Measurements from ENCODE around the gene DDX20.

Gene DDX20, protein sequence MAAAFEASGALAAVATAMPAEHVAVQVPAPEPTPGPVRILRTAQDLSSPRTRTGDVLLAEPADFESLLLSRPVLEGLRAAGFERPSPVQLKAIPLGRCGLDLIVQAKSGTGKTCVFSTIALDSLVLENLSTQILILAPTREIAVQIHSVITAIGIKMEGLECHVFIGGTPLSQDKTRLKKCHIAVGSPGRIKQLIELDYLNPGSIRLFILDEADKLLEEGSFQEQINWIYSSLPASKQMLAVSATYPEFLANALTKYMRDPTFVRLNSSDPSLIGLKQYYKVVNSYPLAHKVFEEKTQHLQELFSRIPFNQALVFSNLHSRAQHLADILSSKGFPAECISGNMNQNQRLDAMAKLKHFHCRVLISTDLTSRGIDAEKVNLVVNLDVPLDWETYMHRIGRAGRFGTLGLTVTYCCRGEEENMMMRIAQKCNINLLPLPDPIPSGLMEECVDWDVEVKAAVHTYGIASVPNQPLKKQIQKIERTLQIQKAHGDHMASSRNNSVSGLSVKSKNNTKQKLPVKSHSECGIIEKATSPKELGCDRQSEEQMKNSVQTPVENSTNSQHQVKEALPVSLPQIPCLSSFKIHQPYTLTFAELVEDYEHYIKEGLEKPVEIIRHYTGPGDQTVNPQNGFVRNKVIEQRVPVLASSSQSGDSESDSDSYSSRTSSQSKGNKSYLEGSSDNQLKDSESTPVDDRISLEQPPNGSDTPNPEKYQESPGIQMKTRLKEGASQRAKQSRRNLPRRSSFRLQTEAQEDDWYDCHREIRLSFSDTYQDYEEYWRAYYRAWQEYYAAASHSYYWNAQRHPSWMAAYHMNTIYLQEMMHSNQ

DNA sequence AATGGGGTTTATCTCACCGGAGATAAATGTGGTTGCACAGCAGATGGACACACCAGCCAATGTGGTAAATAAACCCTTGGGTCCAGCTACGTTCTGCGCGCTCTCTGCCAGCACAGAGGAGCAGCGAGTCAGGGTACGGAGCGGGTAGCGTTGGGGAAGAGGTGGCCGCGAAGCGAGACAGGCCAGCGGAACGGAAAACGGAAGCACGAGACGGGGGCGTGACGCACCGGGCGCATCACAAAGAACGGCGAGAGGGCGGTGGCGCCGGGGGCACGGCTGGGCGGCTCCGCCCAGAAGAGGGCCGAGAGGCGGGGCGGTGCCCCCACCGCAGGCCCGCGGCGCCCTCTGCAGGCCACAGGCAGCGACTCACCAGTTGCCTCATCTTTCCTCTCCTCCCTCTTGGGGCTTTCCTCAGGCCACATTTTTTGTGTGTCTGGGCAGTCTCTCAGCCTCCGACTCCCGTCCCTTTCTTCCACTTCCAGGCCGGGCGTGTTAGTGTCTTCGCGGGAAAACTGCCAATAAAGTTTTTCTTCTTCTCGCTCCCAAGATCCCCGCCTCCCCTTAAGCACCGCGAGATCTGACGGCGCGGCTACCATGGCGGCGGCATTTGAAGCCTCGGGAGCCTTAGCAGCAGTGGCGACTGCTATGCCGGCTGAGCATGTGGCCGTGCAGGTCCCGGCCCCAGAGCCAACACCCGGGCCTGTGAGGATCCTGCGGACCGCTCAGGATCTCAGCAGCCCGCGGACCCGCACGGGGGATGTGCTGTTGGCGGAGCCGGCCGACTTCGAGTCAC, at the start of gene DDX20:
TSS of gene DDX20 (plus strand) at position 571 of the 793 bp plus-strand sequence. CDS start at position 595, 24 bp downstream.
- DNase-seq: peak; percentile 96 to 97

DNA sequence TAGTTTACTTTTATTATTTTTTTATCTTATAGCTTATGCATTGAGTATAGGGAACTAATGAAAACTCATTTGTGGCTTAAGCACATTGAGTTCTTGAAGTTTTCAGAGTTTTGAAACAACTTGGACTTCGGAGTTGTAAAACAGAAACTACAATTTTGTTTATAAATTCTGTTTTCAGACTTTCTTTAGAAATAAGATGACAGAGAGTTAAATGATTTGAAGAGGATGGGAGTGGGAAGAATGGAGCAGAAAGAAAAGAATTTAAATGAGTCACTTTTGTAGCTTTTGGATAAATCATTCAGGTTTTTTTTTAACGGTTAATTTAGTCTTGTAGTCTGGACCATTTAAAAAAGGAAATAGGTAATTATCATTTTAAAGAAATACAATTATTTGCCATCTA, 48.8 kb upstream of the DDX20 start:
- DNase-seq: no peak

DNA sequence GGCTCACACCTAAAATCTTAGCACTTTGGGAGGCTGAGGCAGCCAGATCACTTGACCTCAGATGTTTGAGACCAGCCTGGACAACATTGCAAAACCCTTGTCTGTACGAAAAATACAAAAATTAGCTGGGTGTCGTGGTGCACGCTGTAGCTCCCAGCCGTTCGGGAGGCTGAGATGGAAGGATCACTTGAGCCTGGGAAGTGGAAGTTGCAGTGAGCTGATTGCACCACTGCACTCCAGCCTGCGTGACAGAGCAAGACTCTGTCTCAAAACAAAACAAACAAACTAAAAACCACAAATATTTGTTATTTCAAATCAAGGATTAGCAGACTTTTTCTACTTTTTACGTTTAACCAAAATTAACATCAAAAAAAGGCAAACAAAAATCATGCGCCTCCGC, 47.8 kb upstream of the DDX20 start:
- DNase-seq: no peak

DNA sequence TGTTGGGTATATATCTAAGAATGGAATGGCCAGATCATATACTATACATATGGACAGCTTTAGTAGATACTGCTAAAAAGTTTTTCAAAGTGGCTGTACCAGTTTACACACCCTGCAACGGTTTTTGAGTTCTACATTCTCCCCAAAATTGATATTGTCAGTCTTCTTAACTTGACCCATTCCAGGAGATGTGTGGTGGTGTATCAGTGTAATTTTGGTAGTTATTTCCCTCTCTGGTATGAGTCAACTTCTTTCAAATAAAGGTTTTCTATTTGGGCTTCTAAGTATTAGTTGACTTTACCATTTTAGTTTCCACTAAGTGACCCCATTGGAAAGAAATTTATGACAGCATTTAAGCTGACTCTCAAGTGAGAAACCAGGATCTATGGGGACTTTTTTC, 45.7 kb upstream of the DDX20 start:
- no peak for DNase-seq

DNA sequence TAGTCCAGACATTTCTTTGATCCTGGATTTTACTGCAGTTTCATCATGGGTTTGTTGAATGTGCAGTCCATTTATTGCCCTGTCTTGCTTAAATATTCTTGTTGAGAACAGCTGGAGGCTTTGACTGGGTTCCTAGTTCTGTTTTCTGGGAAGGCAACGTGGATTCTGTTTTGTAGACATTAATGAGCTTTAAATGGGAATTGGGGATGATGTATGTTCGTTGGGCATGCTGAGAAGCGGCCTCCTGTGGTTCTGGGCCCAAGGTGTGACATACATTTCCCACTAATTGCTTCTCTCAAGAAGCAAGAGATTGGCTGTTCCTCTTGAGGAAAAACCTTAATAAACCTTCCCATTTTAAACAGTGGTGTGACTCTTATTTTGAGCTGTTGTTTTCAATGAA, 39.4 kb upstream of the DDX20 start:
- DNase-seq: no peak

DNA sequence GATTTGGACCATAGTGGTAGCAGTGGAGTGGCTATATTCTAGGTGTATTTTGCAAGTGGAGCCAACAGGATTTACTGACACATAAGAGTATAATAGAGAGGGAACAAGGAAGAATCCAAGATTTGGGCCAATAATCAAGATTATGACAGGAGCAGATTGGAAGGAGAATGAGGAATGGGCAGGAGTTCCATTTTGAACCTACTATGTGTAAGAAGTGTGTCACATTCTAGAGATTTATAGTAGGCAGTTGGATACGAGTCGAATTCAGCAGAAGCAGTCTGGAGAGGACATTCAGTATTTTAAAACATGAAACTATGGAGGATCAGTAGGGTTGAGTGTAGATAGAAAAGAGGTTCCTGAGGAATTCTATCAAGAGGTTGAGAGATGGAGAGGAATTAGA, 38.3 kb upstream of the DDX20 start:
- no peak for DNase-seq

DNA sequence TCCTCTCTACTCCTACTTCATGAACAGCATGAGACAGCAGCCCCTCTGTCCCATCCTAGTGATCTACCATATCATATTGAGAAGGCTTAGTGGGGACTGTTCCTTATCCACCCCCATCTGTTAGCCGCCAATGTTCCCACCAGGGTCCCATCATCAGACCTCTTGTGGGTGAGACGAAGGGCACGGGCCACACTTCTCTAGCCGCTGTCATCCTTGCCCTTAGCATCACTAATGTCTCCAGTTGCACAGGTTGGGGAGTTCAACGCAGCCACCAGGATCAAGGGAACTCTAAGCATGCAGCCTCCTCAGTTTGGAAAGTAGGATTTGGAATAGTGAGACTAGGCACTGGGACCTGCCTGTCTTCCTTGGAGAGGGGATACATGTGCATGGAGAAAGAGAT, 36.6 kb upstream of the DDX20 start:
- no peak for DNase-seq

DNA sequence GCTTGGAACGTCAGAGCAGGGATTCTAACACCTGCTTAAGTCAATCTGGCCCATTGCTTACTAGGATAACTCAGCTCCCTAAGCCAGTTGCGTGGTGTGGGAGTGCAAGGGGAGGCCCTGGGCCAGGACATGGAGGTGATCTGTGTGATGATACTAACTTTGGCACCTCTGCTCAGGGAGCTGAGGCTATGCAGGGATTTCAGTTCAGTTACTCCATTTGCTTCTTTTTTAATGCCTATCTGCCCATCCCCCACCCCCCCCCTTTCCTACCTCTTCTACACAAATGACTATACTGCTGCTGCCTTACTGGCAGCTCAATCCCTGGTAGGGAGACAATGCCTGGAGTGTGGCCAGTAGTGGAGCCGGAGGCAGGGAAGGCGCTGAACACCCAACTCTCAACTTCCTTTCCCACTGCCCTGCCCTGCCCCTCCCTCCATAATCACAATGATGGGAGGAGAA, 36.0 kb upstream of the DDX20 start:
- no peak for DNase-seq

DNA sequence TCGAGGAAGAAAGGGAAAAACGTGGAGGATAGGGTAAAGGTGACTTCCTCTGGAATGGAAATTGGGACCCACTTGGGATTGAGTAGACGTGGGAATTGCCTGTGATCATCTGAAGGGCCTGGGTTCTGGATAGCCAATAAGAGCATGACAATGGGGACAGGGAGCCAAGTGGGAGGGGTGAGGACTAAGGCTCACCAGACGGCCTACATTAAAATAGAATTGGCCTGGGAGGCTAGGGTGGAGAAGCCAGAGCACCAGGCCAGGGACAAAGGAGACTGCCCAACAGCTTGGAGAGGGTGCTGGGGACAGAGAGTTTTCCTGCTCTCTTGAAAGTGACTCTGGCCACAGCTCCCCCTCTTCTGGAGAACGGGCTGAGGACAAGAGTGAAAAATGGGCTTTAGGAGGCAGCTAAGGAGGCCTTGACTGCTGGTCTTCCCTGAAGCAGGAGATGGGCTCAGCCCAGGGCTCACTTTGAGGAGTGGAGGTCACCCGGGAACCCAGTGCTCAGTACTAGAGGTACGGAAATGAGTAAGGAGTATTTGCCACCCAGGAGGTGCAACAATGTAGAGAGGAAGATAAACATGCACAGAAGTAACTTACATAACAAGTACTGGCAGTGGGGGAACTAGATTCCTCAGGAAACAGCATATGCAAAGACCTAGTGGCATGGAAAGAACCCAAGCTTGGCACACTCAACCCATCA, 35.3 kb upstream of the DDX20 start:
- DNase-seq: no peak

DNA sequence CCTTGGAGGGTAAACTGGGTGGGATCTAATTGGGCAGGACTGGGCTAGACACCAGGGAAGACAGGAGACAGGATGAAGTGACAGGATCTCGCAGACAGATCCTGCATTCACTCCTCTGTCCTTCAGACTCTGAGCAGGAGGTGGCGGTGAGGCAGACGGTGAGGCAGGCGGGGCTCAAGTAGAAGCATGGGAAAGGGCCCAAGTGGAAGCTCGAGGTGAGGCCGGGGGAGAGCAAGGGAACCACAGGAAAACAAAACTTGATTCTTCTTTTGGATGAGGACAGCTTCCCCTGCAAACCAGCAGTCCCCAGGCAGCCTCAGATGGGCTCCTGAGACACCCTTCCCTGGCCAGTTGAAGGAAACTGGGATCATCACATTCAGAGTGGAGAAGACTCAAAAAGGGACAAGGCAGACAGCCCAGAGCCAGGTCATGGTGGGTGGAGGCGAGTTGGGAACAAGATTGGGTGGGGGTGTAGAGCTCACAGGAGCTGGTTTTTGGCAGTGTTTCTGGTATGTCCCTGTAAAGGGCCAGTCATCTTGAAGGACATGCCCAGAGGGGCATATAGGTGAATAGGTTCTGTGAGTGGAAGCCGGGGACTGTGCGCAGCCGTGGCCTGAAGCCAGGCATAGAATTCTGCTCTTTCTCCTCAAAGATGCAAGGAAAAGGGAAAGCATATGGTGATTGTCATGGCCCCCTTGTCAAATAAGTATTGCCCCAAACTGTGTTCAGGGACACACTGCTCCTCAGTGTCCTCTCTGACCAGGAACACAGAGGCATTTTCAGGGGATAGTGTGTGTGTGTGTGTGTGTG, 34.5 kb upstream of the DDX20 start:
- no peak for DNase-seq

DNA sequence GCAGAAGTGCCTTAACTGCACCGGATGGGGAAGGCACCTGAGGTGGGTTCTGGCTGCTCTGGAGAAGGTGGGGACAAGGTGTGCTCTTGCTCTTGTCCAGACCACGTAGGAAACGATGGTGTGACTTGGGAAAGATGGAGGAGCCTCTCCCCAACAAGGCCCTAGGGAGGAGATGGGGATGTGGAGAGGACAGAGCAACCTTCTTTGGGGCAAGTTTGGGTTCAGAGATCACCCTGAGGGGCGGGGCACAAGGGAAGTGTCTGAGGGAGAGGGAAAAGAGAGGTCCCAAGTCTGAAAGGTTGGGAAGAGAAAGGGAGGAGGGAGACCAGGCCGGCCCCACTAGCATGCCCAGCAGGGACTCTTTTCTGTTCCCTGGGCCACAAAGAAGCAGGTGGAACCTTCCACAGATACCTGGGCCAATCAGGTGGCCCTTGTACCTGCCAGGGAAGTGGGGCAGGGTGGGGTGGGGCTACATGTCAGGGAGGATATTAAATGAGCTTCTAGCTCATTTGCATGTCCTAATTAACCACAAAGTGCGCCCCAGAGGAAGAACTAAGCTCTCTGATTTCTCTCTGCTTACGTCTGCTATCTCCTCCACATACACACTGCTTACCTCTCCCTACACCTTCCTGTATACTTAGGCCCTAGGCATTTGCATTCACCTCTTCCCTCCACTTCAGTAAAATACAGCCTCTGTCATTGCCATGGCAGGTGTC, 32.5 kb upstream of the DDX20 start:
- DNase-seq: no peak

DNA sequence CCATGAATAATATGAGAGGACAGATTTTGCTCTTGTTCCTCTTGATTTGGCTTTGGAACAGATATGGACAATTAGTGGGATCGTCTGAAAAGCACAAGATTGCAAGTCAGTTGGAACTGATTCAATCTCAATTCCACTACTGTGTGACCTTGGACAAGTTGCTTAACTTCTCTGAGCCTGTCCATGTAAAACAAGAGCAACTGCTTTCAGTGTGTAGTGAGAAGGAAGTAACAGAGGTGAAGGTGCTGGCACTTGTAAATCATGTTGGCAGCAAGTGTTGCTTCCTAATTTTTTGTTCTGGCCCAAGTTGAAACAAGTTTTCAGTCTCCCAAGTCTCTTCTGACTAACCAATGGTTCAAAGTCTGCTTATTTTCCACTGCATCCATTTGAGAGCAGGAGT, 31.8 kb upstream of the DDX20 start:
- DNase-seq: no peak

DNA sequence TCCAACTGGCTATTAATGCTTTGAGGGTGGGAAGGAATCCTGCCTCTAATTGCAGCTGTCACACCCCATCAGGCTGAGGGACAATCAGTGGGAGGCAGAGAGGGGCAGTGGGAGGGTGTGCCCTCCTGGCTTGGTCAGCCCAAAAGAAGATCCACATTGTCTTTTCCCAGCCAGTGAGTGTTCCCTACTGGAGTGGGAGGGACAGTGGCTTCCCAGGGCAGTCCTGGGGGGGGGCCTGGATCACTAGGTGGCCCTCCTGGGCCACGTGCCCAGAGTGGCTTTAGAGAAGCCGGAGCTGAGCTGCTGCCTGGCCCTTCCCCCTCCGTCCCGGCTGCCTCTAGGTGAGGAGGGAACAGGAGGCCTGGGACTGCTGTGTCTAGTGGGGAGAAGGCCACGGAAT, 30.5 kb upstream of the DDX20 start:
- no peak for DNase-seq

DNA sequence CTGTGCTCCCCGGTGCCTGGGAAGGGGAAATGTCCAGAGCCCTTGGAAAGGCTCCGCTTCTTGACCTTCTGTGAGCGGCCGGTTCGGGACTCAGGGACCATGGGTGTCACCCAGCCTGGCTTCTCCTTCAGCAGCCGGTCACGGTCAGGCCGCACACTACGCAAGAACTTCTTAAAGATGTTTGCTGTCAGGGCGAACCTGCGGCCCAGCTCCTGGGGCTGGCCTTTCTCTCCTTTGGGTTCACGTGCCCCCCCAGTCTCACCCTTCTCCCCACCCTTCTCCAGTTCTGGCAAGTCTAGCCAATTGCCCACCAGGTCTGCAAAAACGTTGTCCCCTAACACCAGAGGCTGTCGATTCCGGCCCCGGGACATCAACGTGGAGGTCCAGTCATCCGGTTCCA, 28.6 kb upstream of the DDX20 start:
- DNase-seq: no peak

DNA sequence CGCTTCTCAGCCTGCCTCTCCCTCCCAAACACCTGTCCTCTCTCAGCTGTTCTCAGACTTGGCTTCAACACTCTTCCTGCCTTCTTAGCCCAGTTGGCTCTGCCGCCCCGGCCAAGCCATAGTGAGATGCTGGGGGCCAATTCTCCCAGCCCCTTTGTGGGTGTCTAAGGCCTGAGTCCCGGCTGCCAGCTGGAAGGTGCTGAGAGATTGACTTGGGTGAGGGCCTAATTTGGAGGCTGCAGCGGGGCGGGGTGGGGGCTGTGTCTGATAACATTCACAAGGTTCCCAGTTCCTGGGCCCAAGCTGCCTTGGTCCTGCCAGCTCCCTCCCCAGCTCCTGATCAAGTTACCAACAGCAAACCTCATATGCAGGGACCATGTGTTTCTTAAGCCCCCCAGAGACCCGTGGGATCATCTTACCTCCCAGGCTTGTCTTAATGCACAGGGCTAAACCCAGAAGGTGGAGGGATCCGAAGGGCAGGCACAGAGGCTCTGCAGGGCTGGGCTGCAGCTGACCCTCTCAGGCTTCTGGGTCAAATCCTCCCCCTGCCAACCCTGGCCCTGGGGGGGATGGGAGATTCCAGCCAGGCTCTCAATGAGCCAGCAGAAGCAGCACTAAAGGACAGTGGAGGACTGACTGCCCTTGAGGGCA, 26.3 kb upstream of the DDX20 start:
- DNase-seq: no peak

DNA sequence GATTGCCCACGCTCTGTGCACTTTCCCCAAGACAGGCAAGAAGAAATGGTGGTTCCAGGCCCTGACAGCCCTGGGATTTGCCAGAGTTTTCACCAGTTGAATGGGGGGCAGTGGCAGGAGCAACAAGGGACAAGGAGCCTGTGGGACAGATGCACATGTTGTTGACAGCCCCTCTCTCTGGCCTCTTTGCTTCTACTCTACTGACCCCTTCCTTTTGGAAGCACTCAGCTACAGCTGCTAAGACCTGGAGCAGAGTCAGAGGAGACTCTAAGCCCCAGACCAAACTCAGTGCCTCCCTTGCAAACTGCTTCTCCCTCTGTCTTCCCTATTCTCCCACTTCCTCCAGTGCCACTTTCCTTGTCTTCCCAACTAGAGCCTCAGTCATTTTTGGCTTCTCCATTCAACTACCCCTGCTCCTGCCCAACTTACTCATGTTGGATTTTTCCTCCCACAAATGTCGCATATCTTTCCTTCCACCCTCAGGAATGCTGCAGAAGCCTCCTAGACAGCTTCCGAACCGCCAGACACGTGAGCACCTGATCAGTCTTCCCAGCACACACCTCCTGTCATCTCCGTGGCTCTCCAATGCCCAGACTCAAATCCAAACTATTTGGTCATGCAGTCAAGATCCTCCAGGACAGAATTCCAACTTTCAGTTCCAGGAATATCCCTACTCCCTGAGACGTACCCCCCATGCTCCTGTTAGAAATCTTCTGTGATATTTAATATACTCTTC, 25.6 kb upstream of the DDX20 start:
- no peak for DNase-seq

DNA sequence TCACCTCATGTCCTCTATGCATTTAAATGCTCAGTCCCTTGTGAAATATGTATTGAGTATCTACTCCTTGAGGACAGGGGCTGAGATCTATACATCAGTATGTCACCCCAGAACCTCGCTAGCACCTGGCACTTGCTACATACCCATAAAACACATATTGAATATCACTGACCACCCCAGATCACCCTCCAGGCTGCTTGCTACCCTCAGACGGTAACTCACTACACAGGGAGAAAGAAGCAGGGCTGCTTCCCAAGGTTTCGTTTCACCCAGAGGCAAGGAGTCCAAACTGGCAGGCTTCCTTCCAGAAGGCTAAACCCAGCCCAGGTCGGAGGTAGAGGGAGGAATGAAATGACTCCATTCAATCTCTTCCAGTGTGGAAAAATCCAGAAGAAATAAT, 25.0 kb upstream of the DDX20 start:
- no peak for DNase-seq

DNA sequence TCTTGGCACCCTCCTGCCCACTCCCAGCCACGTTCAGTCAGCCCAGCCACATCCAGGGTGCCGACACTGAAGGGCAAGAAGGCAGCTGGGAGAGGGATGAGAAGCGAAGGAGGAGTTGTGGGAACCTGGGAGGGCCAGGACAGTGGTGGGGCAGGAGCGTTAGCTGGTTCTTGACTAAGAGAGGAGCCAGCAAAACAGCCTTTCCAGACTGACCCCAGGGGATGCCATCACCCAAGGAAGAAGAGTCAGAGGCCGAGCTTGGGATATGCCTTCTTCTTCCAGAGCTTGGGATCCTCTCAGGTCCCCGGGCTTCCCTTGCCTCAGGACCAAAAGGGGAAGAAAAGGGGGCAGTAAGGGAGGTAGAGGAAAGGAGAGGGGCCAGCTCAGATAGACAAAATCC, 23.7 kb upstream of the DDX20 start:
- DNase-seq: no peak

DNA sequence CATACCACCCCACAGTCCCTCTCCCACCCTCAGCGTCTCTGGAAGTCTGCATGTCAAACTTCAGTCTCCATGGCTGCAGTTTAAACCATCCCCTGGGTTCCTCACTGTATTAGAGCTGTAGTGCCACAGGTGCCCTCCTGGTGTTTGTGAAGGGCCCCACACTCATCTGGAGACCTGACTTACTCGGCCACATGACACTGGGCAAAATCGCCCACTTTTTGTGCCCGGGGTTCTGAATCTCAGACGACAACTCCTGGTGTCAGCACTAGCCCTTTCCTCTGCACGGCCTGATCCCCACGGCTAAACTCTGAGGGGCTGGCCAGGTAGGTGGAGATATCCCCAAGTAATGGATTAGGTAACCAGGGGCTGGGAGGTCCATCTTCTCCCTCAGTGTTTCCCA, 23.0 kb upstream of the DDX20 start:
- DNase-seq: no peak

Measured in Kasumi-1 (cell line).